BE2C (cell line): ENCODE results near the gene HEBP1.

Experiments used
- DNase-seq: peaks from one replicate; pipeline ENCODE4 v3.0.0-alpha.2; 2020
- H3K27me3 ChIP-seq: fragments of 250-450 bp; sonication (Bioruptor Pico); 2 replicates; pipeline ENCODE4 v1.5.1; 2020; ENCODE audit warnings: mild to moderate bottlenecking
- H3K36me3 ChIP-seq: fragments of 250-450 bp; sonication (Bioruptor Pico); 2 replicates; pipeline ENCODE4 v1.5.1; 2020; ENCODE audit warnings: mild to moderate bottlenecking
- H3K4me1 ChIP-seq: fragments of 250-450 bp; sonication (Bioruptor Pico); 2 replicates; pipeline ENCODE4 v1.5.1; 2020
- H3K4me3 ChIP-seq: 2 replicates; pipeline ENCODE4 v1.5.1; 2011; ENCODE audit warnings: low read depth, low read length
- H3K9me3 ChIP-seq: fragments of 250-450 bp; sonication (Bioruptor Pico); 2 replicates; pipeline ENCODE4 v1.5.1; 2020
- CTCF ChIP-seq: IDR thresholded peaks from 2 replicates; pipeline ENCODE4 v1.5.1; 2012; ENCODE audit warnings: mild to moderate bottlenecking, low read depth, low read length

The HEBP1 gene

GRCh38 chr12:13026286-13026685, 26.2 kb upstream of the HEBP1 start:
- no peaks in the 10 kb centered on the region for H3K36me3 ChIP-seq
- no peak overlapping the region for H3K4me3 ChIP-seq
- no peak for TF ChIP-seq CTCF
- peaks cover 29% of the 10 kb centered on the region for H3K27me3 ChIP-seq
- DNase-seq: no peak
- no peaks in the 10 kb centered on the region for H3K9me3 ChIP-seq
- H3K4me1 ChIP-seq: no peaks in the 10 kb centered on the region

GRCh38 chr12:13024531-13024916, 24.5 kb upstream of the HEBP1 start:
- H3K4me1 ChIP-seq: no peaks in the 10 kb centered on the region
- DNase-seq: no peak
- no peaks in the 10 kb centered on the region for H3K36me3 ChIP-seq
- no peaks in the 10 kb centered on the region for H3K9me3 ChIP-seq
- no peak for TF ChIP-seq CTCF
- H3K4me3 ChIP-seq: no peak overlapping the region
- H3K27me3 ChIP-seq: peaks cover 25% of the 10 kb centered on the region

- Histone ChIP-seq H3K27me3 (peaks cover 26% of the 10 kb centered on the region), H3K4me3 (no peak overlapping the region), H3K36me3 (no peaks in the 10 kb centered on the region), H3K9me3 (no peaks in the 10 kb centered on the region), H3K4me1 (no peaks in the 10 kb centered on the region)
- peak; percentile 14 for DNase-seq
- TF ChIP-seq CTCF: peak; percentile 50
These were observed 23.9 kb upstream of the HEBP1 start for GRCh38 chr12:13023811-13024530.

GRCh38 chr12:13022851-13023271, 22.8 kb upstream of the HEBP1 start:
- Histone ChIP-seq H3K4me3 (no peak overlapping the region), H3K9me3 (no peaks in the 10 kb centered on the region), H3K4me1 (no peaks in the 10 kb centered on the region), H3K27me3 (peaks cover 25% of the 10 kb centered on the region), H3K36me3 (no peaks in the 10 kb centered on the region)
- TF ChIP-seq CTCF: no peak
- DNase-seq: no peak

GRCh38 chr12:13011098-13011497, 11.0 kb upstream of the HEBP1 start:
- Histone ChIP-seq H3K9me3 (no peaks in the 10 kb centered on the region), H3K27me3 (peaks cover 33% of the 10 kb centered on the region), H3K4me3 (no peak overlapping the region), H3K4me1 (no peaks in the 10 kb centered on the region), H3K36me3 (no peaks in the 10 kb centered on the region)
- TF ChIP-seq CTCF: no peak
- DNase-seq: no peak

GRCh38 chr12:13008741-13009380, 8.8 kb upstream of the HEBP1 start:
- Histone ChIP-seq H3K9me3 (no peaks in the 10 kb centered on the region), H3K4me1 (no peaks in the 10 kb centered on the region), H3K4me3 (no peak overlapping the region), H3K27me3 (peaks cover 14% of the 10 kb centered on the region), H3K36me3 (no peaks in the 10 kb centered on the region)
- DNase-seq: no peak
- no peak for TF ChIP-seq CTCF
